SK-N-SH treated with all-trans-retinoic acid at 6 μM for 48 hours (cell line): ENCODE data around the gene SP2.

Source experiments
- CREB5 ChIP-seq: fragments of 250-450 bp; sonication (Bioruptor Pico); IDR thresholded peaks from 2 replicates; pipeline ENCODE4 v1.5.1; 2020; ENCODE audit warnings: low read depth, mild to moderate bottlenecking, moderate library complexity
- CSRNP3 ChIP-seq: fragments of 250-450 bp; sonication (Bioruptor Pico); IDR thresholded peaks from 2 replicates; pipeline ENCODE4 v1.5.1; 2021; ENCODE audit warnings: mild to moderate bottlenecking, moderate library complexity
- OSR1 ChIP-seq: fragments of 250-450 bp; sonication (Bioruptor Pico); IDR thresholded peaks from 2 replicates; pipeline ENCODE4 v1.8.0; 2022; ENCODE audit warnings: moderate library complexity, mild to moderate bottlenecking, inconsistent platforms
- PATZ1 ChIP-seq: fragments of 250-450 bp; sonication (Bioruptor Pico); IDR thresholded peaks from 2 replicates; pipeline ENCODE4 v1.8.0; 2020; ENCODE audit warnings: mild to moderate bottlenecking, moderate library complexity, borderline replicate concordance
- RARB ChIP-seq: fragments of 250-450 bp; sonication (Bioruptor Pico); IDR thresholded peaks from 2 replicates; pipeline ENCODE4 v1.8.0; 2021; ENCODE audit warnings: mild to moderate bottlenecking, moderate library complexity
- TOX ChIP-seq: fragments of 250-450 bp; sonication (Bioruptor Pico); IDR thresholded peaks from 2 replicates; pipeline ENCODE4 v1.8.0; 2021; ENCODE audit warnings: mild to moderate bottlenecking, moderate library complexity, borderline replicate concordance
- ZFP30 ChIP-seq: fragments of 450-650 bp; formaldehyde crosslinking; IDR thresholded peaks from 2 replicates; pipeline ENCODE4 v1.5.0; 2022; ENCODE audit warnings: mild to moderate bottlenecking, moderate library complexity
- ZNF565 ChIP-seq: fragments of 450-650 bp; formaldehyde crosslinking; conservative IDR thresholded peaks from 2 replicates; pipeline ENCODE4 v1.5.0; 2020; ENCODE audit warnings: low read depth, mild to moderate bottlenecking, moderate library complexity
- ZNF70 ChIP-seq: fragments of 450-650 bp; formaldehyde crosslinking; IDR thresholded peaks from 2 replicates; pipeline ENCODE4 v1.5.0; 2020; ENCODE audit warnings: mild to moderate bottlenecking, moderate library complexity

GRCh38 chr17:47929218-47930000 lies 33.4 kb downstream of the SP2 start:
- TF ChIP-seq CREB5 (CRISPR knock-in tag) (no peak), OSR1 (no peak), CSRNP3 (CRISPR knock-in tag) (no peak), ZFP30 (CRISPR knock-in tag) (no peak), PATZ1 (no peak), RARB (no peak), ZNF70 (CRISPR knock-in tag) (no peak), TOX (CRISPR knock-in tag) (no peak), ZNF565 (CRISPR knock-in tag) (no peak)
